Omental fat pad (tissue), 4 donors: ENCODE results near the gene HMG20A. TPM values are rescaled to one million over a fixed set of nuclear protein-coding genes. Genes with fewer than 3 reads are reported as not detected.

Experiments
- ATAC-seq: fragments of 150-250 bp; one replicate; pipeline ENCODE4 v1.9.1; 2016; ENCODE audit warnings: mild to moderate bottlenecking, moderate library complexity; ENCODE audit not compliant: low FRiP score
- DNase-seq: peaks from one replicate; pipeline ENCODE4 v3.0.0-alpha.2; 2019; ENCODE audit warnings: low spot score
- CTCF ChIP-seq, 3 donors: fragments of 450-650 bp; IDR thresholded peaks; one replicate each; pipeline ENCODE4 v1.5.1; 2016 to 2017; ENCODE audit warnings: antibody characterized with exemption in 3 of 3, mild to moderate bottlenecking in 3 of 3, moderate library complexity in 2 of 3
- total RNA-seq, 4 donors: library from RNA; depleted of rRNA; stranded (reverse); fragments of >200 nt; gene quantifications; one replicate each; pipeline ENCODE4 v1.1.0, GENCODE V29; 2016

The HMG20A gene
- total RNA-seq, 4 donors from 2014 or later = 20.2 to 58.3 (median 31.2) TPM

- no peak for DNase-seq
- ATAC-seq = no peak
- no peak for TF ChIP-seq CTCF (IDR thresholded peaks at IDR 0.05)
These were observed 6.9 kb upstream of the HMG20A start for GRCh38 chr15:77413699-77414349.

- TF ChIP-seq CTCF (IDR thresholded peaks at IDR 0.05) = no peak
- ATAC-seq = no peak
- DNase-seq = no peak
These were observed 5.8 kb upstream of the HMG20A start for GRCh38 chr15:77414789-77415442.

DNA sequence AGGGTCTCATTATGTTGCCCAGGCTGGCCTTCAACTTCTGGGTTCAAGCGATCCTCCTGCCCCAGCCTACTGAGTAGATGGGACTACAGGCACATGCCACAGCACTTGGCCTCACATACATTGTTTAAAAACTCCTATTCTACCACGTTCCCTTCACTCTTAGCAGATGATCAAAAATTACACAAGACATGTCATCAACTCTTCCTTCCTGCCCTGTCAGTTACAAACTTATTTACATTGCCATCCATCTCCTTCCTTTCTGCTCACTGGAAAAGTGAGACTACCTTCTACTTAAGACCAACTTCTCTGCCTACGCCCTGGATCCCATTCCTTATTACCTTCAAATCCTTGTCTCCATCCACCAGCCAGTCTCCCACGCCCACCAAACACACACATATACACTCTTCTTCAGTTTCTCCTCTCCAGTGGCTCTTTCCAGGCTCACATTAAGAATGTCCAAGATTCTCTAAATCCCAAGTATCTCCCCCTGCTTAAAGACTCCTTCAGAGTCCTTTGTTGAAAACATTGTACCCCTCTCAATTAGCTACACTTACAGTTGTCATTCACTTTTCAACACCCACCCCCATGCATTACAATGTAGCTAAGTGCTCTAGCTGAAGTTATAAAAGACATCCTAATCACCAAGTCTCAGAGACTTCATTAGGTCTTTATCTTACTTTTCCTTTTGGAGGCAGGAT lies 5.1 kb upstream of the HMG20A start:
- ATAC-seq (no peak), DNase-seq (no peak)
- TF ChIP-seq CTCF (IDR thresholded peaks at IDR 0.05) = no peak

GRCh38 chr15:77416148-77416455 lies 4.6 kb upstream of the HMG20A start:
- DNase-seq (no peak), ATAC-seq (peak; percentile 12)
- TF ChIP-seq CTCF (IDR thresholded peaks at IDR 0.05) = no peak

- DNase-seq (no peak), ATAC-seq (no peak)
- TF ChIP-seq CTCF (IDR thresholded peaks at IDR 0.05) = no peak
These were observed 3.7 kb upstream of the HMG20A start for GRCh38 chr15:77416954-77417353.

GRCh38 chr15:77417602-77418001 lies 3.1 kb upstream of the HMG20A start:
- TF ChIP-seq CTCF (IDR thresholded peaks at IDR 0.05) = no peak
- DNase-seq (no peak), ATAC-seq (no peak)
